HCT116 (cell line): Measurements from ENCODE around the gene TIPARP.

Source experiments
- CEBPB ChIP-seq: IDR thresholded peaks from 2 replicates; pipeline ENCODE4 v1.6.1; 2012; ENCODE audit warnings: low read depth
- EZH2 ChIP-seq: fragments of 200-600 bp; sonication (generic); IDR thresholded peaks from 2 replicates; pipeline ENCODE4 v1.6.1; 2017; ENCODE audit warnings: antibody characterized with exemption, mixed run types
- POLR2AphosphoS5 ChIP-seq: IDR thresholded peaks from 2 replicates; pipeline ENCODE4 v1.6.1; 2011; ENCODE audit warnings: mild to moderate bottlenecking, low read depth, low read length, moderate library complexity
- YY1 ChIP-seq: IDR thresholded peaks from 2 replicates; pipeline ENCODE4 v1.6.1; 2011; ENCODE audit warnings: low read length, low read depth, moderate library complexity, mild to moderate bottlenecking; ENCODE audit not compliant: insufficient replicate concordance; ENCODE audit errors: extremely low read depth
- ZNF274 ChIP-seq: fragments of 200-500 bp; sonication (Bioruptor generic); IDR thresholded peaks from 2 replicates; pipeline ENCODE4 v1.6.1; 2014; ENCODE audit warnings: mild to moderate bottlenecking, low read depth, low read length, inconsistent platforms
- TF ChIP-seq, protein P1 (sequence below), 3 experiments: fragments of 200-600 bp in 1 of 3; sonication (generic) in 1 of 3; IDR thresholded peaks in 2 of 3; conservative IDR thresholded peaks in 1 of 3; 2 replicates each; pipeline ENCODE4 v1.5.1; 2012 to 2017; ENCODE audit warnings: low read depth in 2 of 3, low read length in 2 of 3, antibody characterized with exemption in 1 of 3, borderline replicate concordance in 1 of 3, control low read depth in 1 of 3, mild to moderate bottlenecking in 1 of 3, mixed read lengths in 1 of 3, mixed run types in 1 of 3, moderate library complexity in 1 of 3; ENCODE audit not compliant: insufficient read depth in 1 of 3
- TF ChIP-seq, protein P2 (sequence below): IDR thresholded peaks from 2 replicates; pipeline ENCODE4 v1.6.1; 2012; ENCODE audit warnings: low read depth

DNA sequence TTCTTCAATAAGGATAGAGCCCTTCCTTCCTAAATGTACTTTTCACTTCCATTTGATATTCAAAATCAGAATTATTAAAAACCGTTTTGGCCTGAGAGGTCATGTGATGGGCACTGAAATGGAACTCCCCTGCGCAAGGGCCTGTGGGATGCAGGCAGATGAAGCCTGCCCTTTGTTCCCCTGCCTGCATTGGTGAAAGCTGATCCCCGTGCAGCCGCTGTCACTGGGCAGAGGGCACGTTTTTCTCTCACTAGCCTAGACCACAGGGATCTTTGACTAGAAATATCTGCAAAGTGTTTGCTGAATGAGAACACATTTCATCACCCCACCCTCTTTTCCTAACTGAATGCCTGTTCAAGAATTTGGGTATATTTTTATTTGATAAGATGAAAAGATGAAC is 74.9 kb downstream of the TIPARP start:
- TF ChIP-seq, protein P1, sequence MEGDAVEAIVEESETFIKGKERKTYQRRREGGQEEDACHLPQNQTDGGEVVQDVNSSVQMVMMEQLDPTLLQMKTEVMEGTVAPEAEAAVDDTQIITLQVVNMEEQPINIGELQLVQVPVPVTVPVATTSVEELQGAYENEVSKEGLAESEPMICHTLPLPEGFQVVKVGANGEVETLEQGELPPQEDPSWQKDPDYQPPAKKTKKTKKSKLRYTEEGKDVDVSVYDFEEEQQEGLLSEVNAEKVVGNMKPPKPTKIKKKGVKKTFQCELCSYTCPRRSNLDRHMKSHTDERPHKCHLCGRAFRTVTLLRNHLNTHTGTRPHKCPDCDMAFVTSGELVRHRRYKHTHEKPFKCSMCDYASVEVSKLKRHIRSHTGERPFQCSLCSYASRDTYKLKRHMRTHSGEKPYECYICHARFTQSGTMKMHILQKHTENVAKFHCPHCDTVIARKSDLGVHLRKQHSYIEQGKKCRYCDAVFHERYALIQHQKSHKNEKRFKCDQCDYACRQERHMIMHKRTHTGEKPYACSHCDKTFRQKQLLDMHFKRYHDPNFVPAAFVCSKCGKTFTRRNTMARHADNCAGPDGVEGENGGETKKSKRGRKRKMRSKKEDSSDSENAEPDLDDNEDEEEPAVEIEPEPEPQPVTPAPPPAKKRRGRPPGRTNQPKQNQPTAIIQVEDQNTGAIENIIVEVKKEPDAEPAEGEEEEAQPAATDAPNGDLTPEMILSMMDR (IDR thresholded peaks at IDR 0.05 in 2 of 3, conservative IDR thresholded peaks at IDR 0.05 in 1 of 3; ENCODE audit: borderline replicate concordance in 1 of 3, insufficient read depth in 1 of 3, low read depth in 2 of 3, low read length in 2 of 3) = no peak
- TF ChIP-seq ZNF274 (no peak), YY1 (no peak), POLR2AphosphoS5 (no peak), CEBPB (no peak), EZH2 (no peak)
- TF ChIP-seq, protein P2, sequence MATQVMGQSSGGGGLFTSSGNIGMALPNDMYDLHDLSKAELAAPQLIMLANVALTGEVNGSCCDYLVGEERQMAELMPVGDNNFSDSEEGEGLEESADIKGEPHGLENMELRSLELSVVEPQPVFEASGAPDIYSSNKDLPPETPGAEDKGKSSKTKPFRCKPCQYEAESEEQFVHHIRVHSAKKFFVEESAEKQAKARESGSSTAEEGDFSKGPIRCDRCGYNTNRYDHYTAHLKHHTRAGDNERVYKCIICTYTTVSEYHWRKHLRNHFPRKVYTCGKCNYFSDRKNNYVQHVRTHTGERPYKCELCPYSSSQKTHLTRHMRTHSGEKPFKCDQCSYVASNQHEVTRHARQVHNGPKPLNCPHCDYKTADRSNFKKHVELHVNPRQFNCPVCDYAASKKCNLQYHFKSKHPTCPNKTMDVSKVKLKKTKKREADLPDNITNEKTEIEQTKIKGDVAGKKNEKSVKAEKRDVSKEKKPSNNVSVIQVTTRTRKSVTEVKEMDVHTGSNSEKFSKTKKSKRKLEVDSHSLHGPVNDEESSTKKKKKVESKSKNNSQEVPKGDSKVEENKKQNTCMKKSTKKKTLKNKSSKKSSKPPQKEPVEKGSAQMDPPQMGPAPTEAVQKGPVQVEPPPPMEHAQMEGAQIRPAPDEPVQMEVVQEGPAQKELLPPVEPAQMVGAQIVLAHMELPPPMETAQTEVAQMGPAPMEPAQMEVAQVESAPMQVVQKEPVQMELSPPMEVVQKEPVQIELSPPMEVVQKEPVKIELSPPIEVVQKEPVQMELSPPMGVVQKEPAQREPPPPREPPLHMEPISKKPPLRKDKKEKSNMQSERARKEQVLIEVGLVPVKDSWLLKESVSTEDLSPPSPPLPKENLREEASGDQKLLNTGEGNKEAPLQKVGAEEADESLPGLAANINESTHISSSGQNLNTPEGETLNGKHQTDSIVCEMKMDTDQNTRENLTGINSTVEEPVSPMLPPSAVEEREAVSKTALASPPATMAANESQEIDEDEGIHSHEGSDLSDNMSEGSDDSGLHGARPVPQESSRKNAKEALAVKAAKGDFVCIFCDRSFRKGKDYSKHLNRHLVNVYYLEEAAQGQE = no peak
